ENCODE data around the gene PIK3R1. TPM values are rescaled to one million over a fixed set of nuclear protein-coding genes. Genes with fewer than 3 reads are reported as not detected.

PIK3R1 gene
- total RNA-seq, 1 experiment from 2014 or later = 11.3 TPM

GRCh38 chr5:68231414-68232076 is 16.0 kb downstream of the PIK3R1 start:
- no peaks in the 10 kb centered on the region for H3K79me1 ChIP-seq (ENCODE audit: insufficient read depth, low read depth, low read length, poor library complexity, severe bottlenecking)
- no peak overlapping the region for H3K4me3 Mint-ChIP-seq
- H3K9me3 ChIP-seq (ENCODE audit: control insufficient read depth, low read depth, low read length) = no peaks in the 10 kb centered on the region
- no peak overlapping the region for H3K27ac ChIP-seq (ENCODE audit: insufficient read length, low read depth, low read length)
- H3K27ac Mint-ChIP-seq = no peak overlapping the region
- H3K27me3 Mint-ChIP-seq (ENCODE audit: low read depth) = no peaks in the 10 kb centered on the region
- H2BK12ac ChIP-seq (ENCODE audit: insufficient read length, low read depth, low read length) = no peak overlapping the region
- H3K23me2 ChIP-seq (ENCODE audit: insufficient read length, low read depth, low read length, poor library complexity, severe bottlenecking) = no peaks in the 10 kb centered on the region
- H3K27me3 ChIP-seq (ENCODE audit: insufficient read depth, low read length) = no peaks in the 10 kb centered on the region
- peaks cover 0 to 7% of the 10 kb centered on the region in 2 experiments; a peak in 3 of 4 replicates for H3K4me1 Mint-ChIP-seq
- H3K4me1 ChIP-seq (ENCODE audit: insufficient read depth, low read length) = no peaks in the 10 kb centered on the region
- H2BK15ac ChIP-seq (ENCODE audit: low read depth, low read length) = no peak overlapping the region
- no peak overlapping the region for H4K8ac ChIP-seq (replicated peaks; ENCODE audit: insufficient read length, low read depth, low read length)
- no CpG with 5 or more reads among the region's 5 CpGs for WGBS (ENCODE audit: extremely low coverage, insufficient read length, low lambda C conversion rate)
- peaks cover 0 to 2% (median 0%) of the 10 kb centered on the region in 3 experiments; a peak in 1 of 7 replicates for H3K36me3 Mint-ChIP-seq (ENCODE audit: insufficient read depth in 1 of 3, low read depth in 3 of 3)
- no peak overlapping the region for H2BK5ac ChIP-seq (ENCODE audit: insufficient read length, low read length)
- H4K91ac ChIP-seq (ENCODE audit: insufficient read length, low read depth, low read length) = no peak overlapping the region
- H2BK120ac ChIP-seq (ENCODE audit: low read depth, low read length, poor library complexity, severe bottlenecking) = no peak overlapping the region
- TF ChIP-seq CTCF (conservative IDR thresholded peaks at IDR 0.05) = no peak
- no peak overlapping the region for H3K9ac ChIP-seq (ENCODE audit: extremely low read depth, insufficient read length, low read length)
- no peak overlapping the region for H2AFZ ChIP-seq (ENCODE audit: low read length)
- H3K9me3 Mint-ChIP-seq = no peaks in the 10 kb centered on the region
- no peak for DNase-seq
- H2AK5ac ChIP-seq (ENCODE audit: insufficient read length, low read length) = no peak overlapping the region
- no peak overlapping the region for H3K18ac ChIP-seq (ENCODE audit: insufficient read length, low read depth, low read length)
- no peak overlapping the region for H3K4me2 ChIP-seq (ENCODE audit: insufficient read depth, insufficient read length, low read length)
- H3K14ac ChIP-seq (ENCODE audit: insufficient read depth, low read length) = no peak overlapping the region
- H3T11ph ChIP-seq (ENCODE audit: low read length) = no peak overlapping the region
- H4K20me1 ChIP-seq (ENCODE audit: control insufficient read depth, insufficient read depth, insufficient read length) = no peaks in the 10 kb centered on the region
- H2BK20ac ChIP-seq (ENCODE audit: low read depth, low read length, poor library complexity, severe bottlenecking) = no peak overlapping the region
- no peak overlapping the region for H3K23ac ChIP-seq (ENCODE audit: insufficient read length, low read depth, low read length)
- no peak overlapping the region for H3K56ac ChIP-seq (ENCODE audit: insufficient read length, low read depth, low read length)
- H4K5ac ChIP-seq (ENCODE audit: insufficient read length, low read depth, low read length) = no peak overlapping the region
- H3K79me2 ChIP-seq (ENCODE audit: insufficient read depth, low read length) = no peaks in the 10 kb centered on the region
- no peak overlapping the region for H3K4ac ChIP-seq (ENCODE audit: low read depth, low read length)

All from H9 (cell line).